NB4 (cell line): ENCODE measurements around the gene PLEKHG3.

Experiments used
- DNase-seq: peaks from one replicate; pipeline ENCODE4 v3.0.0; 2010; ENCODE audit warnings: low read depth
- H3K4me3 ChIP-seq: one replicate; pipeline ENCODE4 v1.5.1; 2011; ENCODE audit warnings: mild to moderate bottlenecking, low read depth, low read length, moderate library complexity
- CTCF ChIP-seq: IDR thresholded peaks from one replicate; pipeline ENCODE4 v1.5.1; 2012; ENCODE audit warnings: low read depth, low read length
- MAX ChIP-seq: IDR thresholded peaks from 2 replicates; pipeline ENCODE4 v1.6.1; 2011; ENCODE audit warnings: low read depth, low read length
- MYC ChIP-seq: IDR thresholded peaks from 2 replicates; pipeline ENCODE4 v1.6.1; 2011; ENCODE audit warnings: low read depth, low read length
- POLR2A ChIP-seq: IDR thresholded peaks from 2 replicates; pipeline ENCODE4 v1.6.1; 2011; ENCODE audit warnings: mild to moderate bottlenecking; ENCODE audit not compliant: insufficient read length; ENCODE audit errors: extremely low read depth

Gene PLEKHG3

GRCh38 chr14:64770751-64771150 is 66.5 kb downstream of the PLEKHG3 start:
- no peak for DNase-seq
- no peak for TF ChIP-seq CTCF
- no peak for TF ChIP-seq POLR2A
- no peak for TF ChIP-seq MAX
- no peak for TF ChIP-seq MYC
- H3K4me3 ChIP-seq = no peak overlapping the region

- no peak for DNase-seq
- TF ChIP-seq POLR2A = no peak
- no peak for TF ChIP-seq MAX
- TF ChIP-seq MYC = no peak
- no peak for TF ChIP-seq CTCF
- H3K4me3 ChIP-seq = no peak overlapping the region
Measured at GRCh38 chr14:64771161-64771560, 66.9 kb downstream of the PLEKHG3 start.

GRCh38 chr14:64772397-64772950 is 68.2 kb downstream of the PLEKHG3 start:
- DNase-seq = no peak
- no peak for TF ChIP-seq CTCF
- TF ChIP-seq POLR2A = no peak
- TF ChIP-seq MYC = no peak
- no peak for TF ChIP-seq MAX
- H3K4me3 ChIP-seq = no peak overlapping the region

GRCh38 chr14:64773046-64773445 is 68.8 kb downstream of the PLEKHG3 start:
- TF ChIP-seq MAX (peak; percentile 71), MYC (no peak)
- DNase-seq = peak; percentile 38
- no peak overlapping the region for H3K4me3 ChIP-seq

GRCh38 chr14:64773577-64773976 is 69.4 kb downstream of the PLEKHG3 start:
- H3K4me3 ChIP-seq = no peak overlapping the region
- no peak for DNase-seq
- TF ChIP-seq POLR2A (no peak), MAX (no peak), MYC (no peak), CTCF (no peak)

GRCh38 chr14:64774272-64774671 is 70.0 kb downstream of the PLEKHG3 start:
- no peak for DNase-seq
- no peak overlapping the region for H3K4me3 ChIP-seq
- TF ChIP-seq POLR2A (no peak), MYC (no peak), MAX (no peak), CTCF (no peak)
